ENCODE data around the gene GLRX3.

GLRX3 gene

GRCh38 chr10:130137659-130138478 lies 1.7 kb downstream of the GLRX3 start:
- DNase-seq (ENCODE audit: low read depth in 2 of 2): no peak

- peak in 1 of 2 donors; percentile 15 for DNase-seq (ENCODE audit: low read depth in 2 of 2)
Measured at GRCh38 chr10:130138479-130138866, 2.3 kb downstream of the GLRX3 start.

DNA sequence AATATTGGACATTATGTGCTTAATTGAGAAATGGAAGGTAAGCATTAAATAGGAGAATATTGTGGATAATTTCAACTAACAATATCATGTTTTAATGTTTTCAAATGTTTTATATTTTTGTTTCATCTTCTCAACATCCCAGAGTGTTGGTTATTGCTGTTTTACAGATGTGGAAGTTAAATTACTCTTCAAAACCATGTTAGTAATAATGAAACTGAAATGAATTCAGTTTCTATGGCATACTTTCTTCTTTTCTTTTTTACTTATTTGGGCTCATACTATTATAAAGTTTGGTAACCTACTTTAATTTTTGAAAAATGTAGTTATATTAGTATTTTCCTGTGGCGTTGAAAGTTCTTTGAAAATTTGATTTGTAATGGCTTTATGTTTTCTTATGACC lies 4.2 kb downstream of the GLRX3 start:
- DNase-seq (ENCODE audit: low read depth in 2 of 2): no peak

DNA sequence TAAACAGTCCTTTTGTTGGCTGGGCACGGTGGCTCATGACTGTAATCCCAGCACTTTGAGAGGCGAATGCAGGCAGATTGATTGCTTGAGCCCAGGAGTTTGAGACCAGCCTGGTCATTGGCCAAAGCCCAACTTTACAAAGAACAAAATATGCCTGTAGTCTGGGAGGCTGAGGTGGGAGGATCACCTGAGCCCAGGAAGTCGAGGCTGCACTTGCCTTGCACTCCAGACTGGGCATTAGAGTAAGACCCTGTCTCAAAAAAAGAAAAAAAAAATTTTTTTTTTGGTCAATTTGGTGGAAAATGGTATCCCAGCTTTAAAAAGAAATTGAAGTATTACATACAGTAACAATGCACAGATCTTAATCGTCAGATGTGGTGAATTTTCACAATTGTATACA lies 4.8 kb downstream of the GLRX3 start:
- no peak for DNase-seq (ENCODE audit: low read depth in 2 of 2)

DNA sequence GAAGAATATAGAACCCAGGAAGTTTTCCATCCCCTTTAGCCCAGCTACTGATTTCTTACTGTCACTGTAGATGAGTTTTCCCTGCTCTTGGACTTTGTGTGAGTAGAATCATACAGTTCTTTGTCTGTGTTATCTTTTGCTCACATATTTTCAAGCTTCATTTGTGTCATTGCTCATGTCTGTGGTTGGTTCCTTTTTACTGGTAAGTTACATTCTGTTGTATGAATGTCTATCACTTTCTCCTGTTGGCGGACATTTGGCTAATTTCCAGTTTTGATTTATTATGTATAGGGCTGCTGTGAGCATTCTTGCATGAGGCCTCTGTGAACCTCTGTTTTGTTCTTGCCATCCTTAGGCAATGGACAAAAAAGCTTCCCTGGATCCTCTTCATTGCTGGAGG lies 5.3 kb downstream of the GLRX3 start:
- no peak for DNase-seq (ENCODE audit: low read depth in 2 of 2)

GRCh38 chr10:130141878-130142277 lies 5.7 kb downstream of the GLRX3 start:
- DNase-seq (ENCODE audit: low read depth in 2 of 2): no peak

DNA sequence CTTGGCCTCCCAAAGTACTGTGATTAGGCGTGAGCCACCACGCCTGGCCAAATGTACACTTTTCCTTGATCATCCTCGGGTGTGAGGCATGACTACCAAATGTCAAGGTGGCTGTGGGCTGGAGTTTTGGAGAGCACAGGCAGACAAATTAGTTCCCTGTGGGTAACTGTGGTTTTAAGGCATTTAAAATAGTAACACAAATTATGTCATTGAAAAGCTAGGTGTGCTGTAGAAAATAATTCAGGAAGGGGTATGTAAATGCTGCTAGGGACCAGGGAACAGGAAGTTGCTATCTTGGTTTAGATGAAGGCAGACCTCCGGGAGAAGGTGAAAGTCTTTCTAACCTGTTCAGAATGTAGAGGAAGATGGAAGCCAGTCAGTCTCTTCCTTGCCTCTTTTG lies 9.9 kb downstream of the GLRX3 start:
- DNase-seq (ENCODE audit: low read depth in 2 of 2): no peak

DNA sequence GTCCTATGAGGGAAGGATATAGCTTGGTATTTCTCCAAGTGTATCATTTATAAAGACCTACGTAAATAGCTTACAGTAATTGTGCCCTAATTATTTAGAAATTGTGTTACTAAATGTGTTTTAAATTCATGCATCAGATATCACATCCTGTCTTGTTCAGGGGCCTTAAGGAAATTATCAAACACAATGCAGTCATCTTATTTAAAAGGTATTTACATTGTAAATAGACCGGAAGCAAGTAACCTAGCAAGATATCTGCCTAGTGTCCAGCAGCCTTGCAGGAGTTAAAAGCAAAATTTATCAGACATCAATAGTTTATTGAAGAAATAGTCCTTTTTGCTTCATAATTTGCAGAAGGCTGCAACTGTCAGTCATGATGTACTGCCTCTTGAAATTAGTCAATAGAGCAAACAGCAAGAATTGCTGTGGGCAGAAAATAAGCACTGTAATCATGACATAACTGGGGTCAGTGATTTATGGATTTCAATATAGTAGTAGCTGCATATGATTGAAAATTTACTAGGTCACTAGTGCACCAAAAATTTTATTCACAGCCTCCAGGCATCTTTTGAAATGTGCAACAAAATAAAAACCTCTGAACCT lies 23.1 kb downstream of the GLRX3 start:
- no peak for DNase-seq (ENCODE audit: low read depth in 2 of 2)

DNA sequence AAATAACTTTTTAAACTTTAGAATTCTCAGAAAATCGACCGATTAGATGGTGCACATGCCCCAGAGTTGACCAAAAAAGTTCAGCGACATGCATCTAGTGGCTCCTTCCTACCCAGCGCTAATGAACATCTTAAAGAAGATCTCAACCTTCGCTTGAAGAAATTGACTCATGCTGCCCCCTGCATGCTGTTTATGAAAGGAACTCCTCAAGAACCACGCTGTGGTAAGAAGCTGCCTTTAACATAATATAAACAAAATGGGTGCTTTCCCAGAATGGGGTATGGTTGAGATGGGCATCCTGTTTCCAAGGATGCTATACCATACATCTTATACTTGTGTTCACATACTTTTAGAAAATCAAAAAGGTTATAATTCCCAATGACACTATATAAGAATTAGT lies 24.6 kb downstream of the GLRX3 start:
- DNase-seq (ENCODE audit: low read depth in 2 of 2): no peak

DNA sequence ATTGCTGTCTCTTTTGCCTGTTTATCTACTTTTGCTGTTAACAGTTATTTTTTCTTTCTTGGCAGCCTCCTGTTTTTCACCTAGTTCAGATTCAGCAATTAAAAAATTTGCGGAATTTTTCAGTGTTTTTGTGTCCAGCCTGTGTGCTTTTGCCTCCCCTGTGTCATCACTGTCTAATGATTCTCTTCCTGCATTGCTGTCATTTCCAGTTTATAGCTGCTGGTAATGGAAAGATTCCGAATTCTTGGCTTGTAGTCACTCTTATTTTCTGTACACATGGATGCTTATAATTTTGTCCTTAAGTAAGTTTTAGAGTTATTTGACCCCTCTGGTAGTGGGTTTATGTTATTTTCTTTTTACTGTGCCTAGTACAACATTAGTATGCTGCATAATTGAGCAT lies 25.1 kb downstream of the GLRX3 start:
- no peak for DNase-seq (ENCODE audit: low read depth in 2 of 2)

DNA sequence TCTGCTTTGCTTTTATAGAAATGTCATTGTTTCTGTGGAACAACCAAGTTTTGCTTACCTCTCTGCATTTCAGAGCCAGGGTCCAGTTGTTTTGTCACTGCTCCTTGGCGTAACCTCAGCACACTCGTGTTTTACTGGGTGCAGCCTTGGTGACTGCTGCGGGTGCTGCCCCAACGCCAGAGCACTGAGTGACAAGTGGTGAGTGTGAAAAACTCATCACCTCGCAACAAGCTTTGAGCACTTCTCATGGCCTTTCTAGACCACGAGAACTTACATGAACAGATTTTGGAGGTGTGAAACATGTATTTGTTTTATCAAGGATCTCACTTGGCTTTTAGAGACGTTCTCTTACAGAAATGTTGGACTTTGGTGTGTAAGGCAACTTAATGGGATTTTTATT lies 31.0 kb downstream of the GLRX3 start:
- DNase-seq (ENCODE audit: low read depth in 2 of 2): no peak

GRCh38 chr10:130167707-130168106 lies 31.5 kb downstream of the GLRX3 start:
- no peak for DNase-seq (ENCODE audit: low read depth in 2 of 2)

GRCh38 chr10:130169136-130169859 lies 33.1 kb downstream of the GLRX3 start:
- no peak for DNase-seq (ENCODE audit: low read depth in 2 of 2)

GRCh38 chr10:130171196-130171595 lies 35.0 kb downstream of the GLRX3 start:
- no peak for DNase-seq (ENCODE audit: low read depth in 2 of 2)

- no peak for DNase-seq (ENCODE audit: low read depth in 2 of 2)
Measured at GRCh38 chr10:130174328-130174727, 38.1 kb downstream of the GLRX3 start.

DNA sequence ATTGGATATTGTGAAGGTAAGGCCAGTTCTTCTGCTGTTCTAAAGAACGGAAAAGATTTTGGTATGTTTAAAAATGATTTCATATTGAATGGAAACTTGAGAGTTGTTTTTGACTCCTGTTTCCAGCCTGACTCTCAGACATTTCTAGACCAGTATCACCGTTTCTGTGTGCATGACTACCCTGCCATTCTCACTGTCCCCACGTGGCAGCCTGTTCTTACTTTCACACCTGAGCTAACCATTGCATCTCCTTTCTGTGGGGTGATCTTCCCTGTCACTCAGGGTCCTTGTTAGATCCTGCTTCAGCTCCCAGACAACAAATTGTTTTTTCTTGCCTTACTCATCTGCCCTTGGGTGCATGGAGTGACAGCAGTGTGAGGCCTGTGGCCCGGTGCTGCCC lies 38.9 kb downstream of the GLRX3 start:
- peak in 1 of 2 donors; percentile 7 for DNase-seq (ENCODE audit: low read depth in 2 of 2)

- no peak for DNase-seq (ENCODE audit: low read depth in 2 of 2)
Measured at GRCh38 chr10:130177250-130177649, 41.1 kb downstream of the GLRX3 start.

- peak in 1 of 2 donors; percentile 23 for DNase-seq (ENCODE audit: low read depth in 2 of 2)
Measured at GRCh38 chr10:130179640-130180039, 43.4 kb downstream of the GLRX3 start.

GRCh38 chr10:130180416-130180815 lies 44.2 kb downstream of the GLRX3 start:
- DNase-seq (ENCODE audit: low read depth in 2 of 2): no peak

GRCh38 chr10:130181858-130182257 lies 45.7 kb downstream of the GLRX3 start:
- no peak for DNase-seq (ENCODE audit: low read depth in 2 of 2)

DNA sequence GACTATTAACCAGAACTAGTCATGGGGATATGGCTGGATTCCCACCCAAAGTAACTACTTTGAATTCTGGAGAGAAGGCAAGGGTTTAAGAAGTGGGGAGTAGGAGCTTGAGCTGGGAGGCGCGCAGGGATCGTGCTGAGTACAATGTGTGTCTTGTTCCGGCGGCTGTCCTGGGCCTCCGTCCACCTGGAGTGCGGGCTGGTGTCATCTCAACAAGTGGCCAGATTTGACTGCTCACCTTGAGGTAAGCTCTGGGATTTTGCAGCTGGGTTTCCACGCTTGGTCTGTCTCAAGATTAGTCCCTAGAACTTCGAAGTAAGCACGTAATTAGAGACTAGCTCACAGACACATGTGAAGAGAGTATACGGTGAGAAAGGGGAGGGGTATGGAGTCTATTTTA lies 49.4 kb downstream of the GLRX3 start:
- DNase-seq (ENCODE audit: low read depth in 2 of 2): no peak

DNA sequence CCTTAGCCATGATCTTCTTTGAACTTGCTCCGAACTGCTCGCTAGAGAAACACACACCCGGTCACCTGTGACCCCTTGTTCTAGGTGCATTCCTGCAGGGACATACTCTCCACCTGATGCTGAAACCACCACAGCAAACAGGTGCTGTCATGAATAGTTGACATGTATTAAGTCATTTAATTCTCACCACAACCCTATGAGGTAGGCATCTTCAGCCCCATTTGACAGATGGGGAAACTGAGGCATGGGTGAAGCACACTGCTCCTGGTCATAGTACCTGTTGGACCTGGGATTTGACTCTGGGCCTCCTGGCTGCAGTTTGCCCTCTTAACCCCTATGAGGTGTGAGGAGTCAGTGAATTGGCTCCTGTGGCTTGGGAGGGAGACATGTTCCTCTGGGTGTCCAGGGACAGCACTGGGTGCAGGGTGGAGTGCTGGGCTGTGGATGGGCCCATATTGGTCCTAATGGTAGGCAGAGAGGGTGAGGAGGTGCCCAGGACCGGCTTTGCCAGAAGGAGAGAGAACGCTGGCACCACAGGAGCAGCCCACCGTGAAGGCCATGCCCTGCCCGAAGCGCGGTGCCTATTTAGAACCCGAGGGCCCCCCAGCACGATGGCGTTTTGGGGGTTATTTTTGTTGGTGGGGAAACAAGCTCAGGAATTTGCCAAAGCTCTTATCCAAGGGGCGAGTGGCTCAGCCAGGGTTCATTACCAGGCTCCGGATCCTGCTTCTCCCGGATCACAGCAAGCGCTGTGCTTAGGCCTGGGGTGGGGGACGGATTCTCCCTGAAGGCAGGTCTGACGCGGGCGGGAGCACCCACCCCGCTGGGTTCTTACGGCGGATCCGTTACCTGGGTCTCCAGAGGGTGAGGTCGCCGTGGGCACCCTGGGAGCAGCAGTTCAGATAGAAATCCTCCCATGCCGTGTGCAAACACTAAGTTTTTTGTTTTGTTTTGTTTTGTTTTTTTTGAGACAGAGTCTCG lies 52.3 kb downstream of the GLRX3 start:
- no peak for DNase-seq (ENCODE audit: low read depth in 2 of 2)

Data from stimulated activated CD4-positive, alpha-beta T cell treated with anti-CD3 and anti-CD28 coated beads, Interleukin-4, amount 100 ng/mL, for 48 hours (primary cell).